GM19351 (cell line): ENCODE measurements around the gene FASTK.
A peak's percentile ranks its signal among the peaks of the same experiment; 100 is the strongest.

Source experiments
- ATAC-seq: cut with Tn5 transposase; IDR thresholded peaks from one replicate; pipeline ENCODE4 v1.9.1; 2021; ENCODE audit warnings: mild to moderate bottlenecking, moderate library complexity; ENCODE audit not compliant: unreplicated experiment

FASTK gene, protein sequence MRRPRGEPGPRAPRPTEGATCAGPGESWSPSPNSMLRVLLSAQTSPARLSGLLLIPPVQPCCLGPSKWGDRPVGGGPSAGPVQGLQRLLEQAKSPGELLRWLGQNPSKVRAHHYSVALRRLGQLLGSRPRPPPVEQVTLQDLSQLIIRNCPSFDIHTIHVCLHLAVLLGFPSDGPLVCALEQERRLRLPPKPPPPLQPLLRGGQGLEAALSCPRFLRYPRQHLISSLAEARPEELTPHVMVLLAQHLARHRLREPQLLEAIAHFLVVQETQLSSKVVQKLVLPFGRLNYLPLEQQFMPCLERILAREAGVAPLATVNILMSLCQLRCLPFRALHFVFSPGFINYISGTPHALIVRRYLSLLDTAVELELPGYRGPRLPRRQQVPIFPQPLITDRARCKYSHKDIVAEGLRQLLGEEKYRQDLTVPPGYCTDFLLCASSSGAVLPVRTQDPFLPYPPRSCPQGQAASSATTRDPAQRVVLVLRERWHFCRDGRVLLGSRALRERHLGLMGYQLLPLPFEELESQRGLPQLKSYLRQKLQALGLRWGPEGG

GRCh38 chr7:151080522-151081169 is at the start of gene FASTK:
Gene FASTK (minus strand): TSS chr7:151080809. CDS start chr7:151080766, 43 bp downstream.
- peak; percentile 76 for ATAC-seq

- ATAC-seq, result no peak
Observed at GRCh38 chr7:151129960-151130591, 49.5 kb upstream of the FASTK start.

DNA sequence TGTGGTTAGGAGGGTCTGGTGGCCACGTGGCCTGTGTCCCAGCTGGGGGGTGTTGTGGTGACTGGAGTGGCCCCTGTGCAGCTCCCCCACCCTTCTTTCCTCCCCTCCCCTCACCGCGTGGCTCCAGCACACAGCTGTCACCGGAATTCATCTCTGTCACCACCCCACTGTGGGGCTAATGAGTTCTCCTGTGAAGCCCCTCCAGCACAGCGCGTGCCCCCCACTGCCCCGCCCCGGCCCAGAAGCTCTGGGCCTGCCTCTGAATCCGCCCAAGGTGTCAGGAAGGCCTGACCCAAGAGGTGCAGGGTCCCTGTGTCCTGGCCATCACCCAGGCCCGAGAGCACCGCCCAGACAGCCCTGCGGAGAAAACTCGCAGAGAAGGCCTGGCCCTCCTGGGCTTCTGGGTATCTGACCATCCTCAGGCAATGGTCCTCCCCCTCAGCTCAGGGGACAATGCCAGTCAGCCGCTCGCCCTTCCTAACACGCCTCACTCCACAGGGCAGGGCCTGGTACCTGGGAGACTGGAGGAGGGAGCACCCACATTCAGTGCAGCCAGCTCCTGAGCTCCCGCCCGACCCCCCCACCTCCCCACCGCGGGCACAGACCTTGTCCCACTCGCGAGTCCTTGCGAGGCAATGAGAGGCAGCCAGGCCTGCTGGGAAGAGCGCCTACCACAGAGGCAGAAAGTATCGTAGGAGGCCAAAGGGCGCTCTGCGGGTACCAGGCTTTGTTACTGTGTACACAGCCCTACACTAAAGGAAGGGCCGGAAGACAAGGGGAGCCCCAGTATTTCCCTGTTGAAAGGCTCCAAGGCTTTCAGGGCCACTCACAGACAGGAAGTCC is 48.7 kb upstream of the FASTK start:
- ATAC-seq, result no peak

DNA sequence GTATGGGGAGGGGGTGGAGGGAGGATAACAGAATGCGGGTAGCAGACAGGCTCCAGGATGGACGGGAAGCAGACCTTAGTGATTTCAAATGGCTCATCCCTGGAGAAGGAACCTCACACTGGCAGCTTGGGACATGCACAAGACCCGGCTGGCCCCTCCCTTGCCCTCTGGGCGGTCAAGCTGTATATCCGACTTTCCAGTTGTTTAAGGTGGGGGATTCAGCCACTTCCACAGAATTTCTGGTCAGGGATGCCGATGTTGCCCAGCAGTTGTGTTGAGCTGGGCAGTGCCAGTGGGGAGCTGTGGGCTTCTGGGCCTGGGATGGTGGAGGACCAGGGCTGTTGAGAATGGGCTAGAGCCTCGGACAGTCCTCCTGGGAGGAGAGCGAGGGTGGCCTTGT is 48.1 kb upstream of the FASTK start:
- no peak for ATAC-seq

GRCh38 chr7:151128144-151128543 is 47.5 kb upstream of the FASTK start:
- ATAC-seq, result no peak

- no peak for ATAC-seq
Observed at GRCh38 chr7:151126491-151127137, 46.0 kb upstream of the FASTK start.

DNA sequence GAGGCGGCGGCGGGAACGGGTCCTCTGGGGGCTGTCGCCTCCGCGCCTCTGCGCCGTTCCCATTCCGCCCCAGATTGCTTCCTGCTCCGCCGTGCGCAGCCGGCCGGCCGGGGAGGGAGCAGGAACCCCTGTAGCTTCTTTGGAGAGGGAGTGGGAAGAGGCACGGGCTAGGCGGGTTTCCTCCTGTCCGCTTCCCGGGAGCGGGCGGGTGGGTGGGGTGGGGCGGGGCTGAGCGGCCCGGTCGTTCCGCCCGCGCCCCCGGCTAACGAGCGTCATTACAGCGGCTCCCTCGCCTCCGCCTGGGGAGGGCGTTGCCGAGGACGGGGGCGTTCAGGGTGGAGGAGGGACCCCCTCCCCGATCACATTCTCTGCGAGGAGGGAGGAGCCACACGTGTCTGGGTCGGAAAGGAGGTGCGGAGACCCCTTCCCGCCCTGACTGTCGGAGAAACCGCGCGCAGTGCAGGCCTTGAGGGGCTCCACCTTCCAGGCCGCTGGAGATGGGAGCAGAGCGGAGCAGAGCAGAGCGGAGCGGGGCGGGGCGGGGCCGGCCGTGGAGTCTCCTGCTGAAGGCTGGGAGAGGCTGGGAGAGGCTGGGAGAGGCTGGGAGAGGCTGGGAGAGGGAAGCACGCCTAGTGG is 45.4 kb upstream of the FASTK start:
- no peak for ATAC-seq

GRCh38 chr7:151125470-151125845 is 44.8 kb upstream of the FASTK start:
- no peak for ATAC-seq

- no peak for ATAC-seq
Observed at GRCh38 chr7:151124899-151125399, 44.3 kb upstream of the FASTK start.

- ATAC-seq, result no peak
Observed at GRCh38 chr7:151124481-151124880, 43.9 kb upstream of the FASTK start.

DNA sequence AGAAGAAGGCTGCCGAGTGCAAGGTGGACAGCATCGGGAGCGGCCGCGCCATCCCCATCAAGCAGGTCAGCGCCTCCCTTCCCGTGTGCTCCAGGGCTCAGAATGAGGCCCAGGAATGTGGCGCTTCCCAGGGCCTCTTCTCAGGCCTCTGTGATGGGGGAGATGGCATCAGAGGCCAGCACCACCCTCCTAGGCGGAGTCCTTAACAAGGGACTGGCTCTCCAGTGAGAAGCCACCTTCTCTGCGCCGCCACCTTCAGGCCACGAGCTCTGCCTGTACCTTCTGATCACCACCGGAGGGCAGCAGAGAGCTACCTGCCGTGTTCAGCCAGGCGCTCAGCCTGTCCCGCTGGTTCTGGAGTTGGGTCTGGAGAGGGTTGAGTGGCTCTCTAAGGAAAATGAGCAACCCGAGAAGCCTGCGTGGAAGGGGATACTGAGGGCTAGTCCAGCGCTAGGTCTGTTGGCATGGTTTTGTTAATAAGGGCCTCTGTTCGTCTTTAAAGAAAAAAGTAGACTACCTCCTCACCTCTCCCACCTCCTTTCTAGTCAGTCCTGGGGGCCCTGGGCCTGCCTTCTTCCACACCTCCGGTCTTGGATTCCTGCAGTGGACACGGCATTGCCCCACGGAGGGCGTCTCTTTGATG is 43.3 kb upstream of the FASTK start:
- peak; percentile 99 for ATAC-seq

DNA sequence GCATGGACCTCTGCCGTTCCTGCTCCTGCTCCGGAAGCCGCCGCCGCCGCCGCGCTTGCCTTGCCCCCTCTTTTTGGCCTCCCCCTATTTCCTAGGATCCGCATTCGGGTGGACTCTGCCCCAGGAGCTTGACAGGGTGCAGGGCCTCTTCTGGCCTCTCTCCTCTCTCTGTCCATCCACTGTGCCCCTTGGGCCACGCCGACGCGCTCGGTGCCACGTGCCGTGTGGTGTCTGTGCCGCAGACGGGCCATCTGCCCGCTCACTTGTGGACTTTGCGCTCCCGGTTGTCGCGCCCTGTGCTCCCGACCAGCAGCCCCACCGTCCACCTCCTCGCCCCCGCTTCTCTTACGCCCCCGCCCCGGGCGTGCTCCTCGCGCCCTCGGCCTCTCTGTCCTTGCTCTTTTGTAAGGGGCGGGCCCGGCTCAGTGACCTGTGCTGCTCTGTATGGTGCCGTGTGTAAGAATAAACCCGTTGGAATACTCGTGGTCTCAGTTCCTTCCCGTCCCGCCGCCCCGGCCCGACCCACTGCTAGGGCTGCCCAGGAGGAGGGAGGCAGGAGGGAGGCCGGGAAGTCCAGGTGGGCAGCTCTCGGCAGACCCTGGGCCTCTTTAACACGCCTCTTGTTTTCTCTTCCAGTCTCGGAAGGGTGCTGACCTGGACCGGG is 42.7 kb upstream of the FASTK start:
- ATAC-seq, result no peak

GRCh38 chr7:151122796-151123157 is 42.2 kb upstream of the FASTK start:
- no peak for ATAC-seq

GRCh38 chr7:151122276-151122675 is 41.7 kb upstream of the FASTK start:
- ATAC-seq, result no peak

GRCh38 chr7:151121380-151122170 is 41.0 kb upstream of the FASTK start:
- no peak for ATAC-seq

- ATAC-seq, result no peak
Observed at GRCh38 chr7:151120896-151121295, 40.3 kb upstream of the FASTK start.

DNA sequence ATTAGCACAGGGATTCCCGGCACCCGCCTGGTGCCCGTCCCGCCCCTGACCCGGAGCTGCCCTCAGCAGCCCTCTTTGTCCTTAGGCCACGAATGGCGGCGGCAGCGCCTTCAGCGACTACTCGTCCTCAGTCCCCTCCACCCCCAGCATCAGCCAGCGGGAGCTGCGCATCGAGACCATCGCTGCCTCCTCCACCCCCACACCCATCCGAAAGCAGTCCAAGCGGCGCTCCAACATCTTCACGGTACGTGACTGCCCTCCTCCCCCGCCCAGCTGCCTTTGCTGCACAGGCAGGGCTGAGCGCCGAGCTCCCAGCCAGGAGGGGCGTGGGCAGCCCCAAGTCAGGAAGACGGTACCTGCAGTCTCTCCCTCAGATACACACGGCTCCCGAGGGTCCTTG is 39.3 kb upstream of the FASTK start:
- ATAC-seq, result no peak

DNA sequence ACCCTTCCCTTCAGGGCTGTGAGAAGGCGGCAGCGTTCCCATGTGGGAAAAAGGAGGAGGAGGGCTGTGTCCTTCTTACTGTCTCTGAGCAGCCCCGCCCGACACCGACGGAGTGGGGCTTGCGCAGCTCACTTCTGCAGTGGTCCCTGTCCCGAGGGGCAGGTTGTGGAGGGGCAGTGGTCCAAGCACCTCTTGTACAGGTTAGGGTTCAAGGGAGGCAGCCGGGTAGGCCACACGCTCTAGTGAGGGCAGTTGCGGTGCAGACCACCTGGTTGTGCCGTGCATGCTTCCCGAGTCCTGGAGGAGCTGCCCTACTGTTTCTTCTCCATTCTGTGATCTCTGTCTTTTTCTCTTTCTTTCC is 38.4 kb upstream of the FASTK start:
- no peak for ATAC-seq
